H1 (cell line): ENCODE results near the gene SLC23A2. TPM values are rescaled to one million over a fixed set of nuclear protein-coding genes. Genes with fewer than 3 reads are reported as not detected.

Source experiments
- CTCF ChIA-PET: fragments of 300-600 bp; sonication (Branson Sonifier 250); formaldehyde crosslinking; loops from one replicate; lab custom pipeline; 2021; ENCODE audit not compliant: partially characterized antibody; lab: Charles Lee
- POLR2A ChIA-PET: fragments of 300-600 bp; sonication (Branson Sonifier 250); formaldehyde crosslinking; loops from one replicate; lab custom pipeline; 2021; ENCODE audit warnings: inconsistent platforms; ENCODE audit not compliant: partially characterized antibody; lab: Charles Lee
- DNase-seq, 2 experiments: peaks; one replicate each; pipeline versions ENCODE4 v3.0.0 to v3.0.0-alpha.2; 2010 to 2022; ENCODE audit warnings: low spot score in 2 of 2, low read depth in 1 of 2, mixed read lengths in 1 of 2
- FAIRE-seq: peaks from 2 replicates; lab custom pipeline; 2011; peaks lifted over from hg19 to GRCh38; lab: Jason Lieb, UNC
- H2AFZ ChIP-seq: 2 replicates; pipeline ENCODE4 v1.8.1; 2012; ENCODE audit warnings: low read length, inconsistent platforms
- H2AK5ac ChIP-seq: 2 replicates; pipeline ENCODE4 v1.6.1; 2013; ENCODE audit warnings: low read depth, low read length
- H2BK120ac ChIP-seq: replicated peaks from 2 replicates; pipeline ENCODE3; 2013; ENCODE audit warnings: low read depth, low read length, inconsistent platforms
- H2BK12ac ChIP-seq: 2 replicates; pipeline ENCODE4 v1.6.1; 2013; ENCODE audit warnings: low read depth, low read length
- H2BK15ac ChIP-seq: 2 replicates; pipeline ENCODE4 v1.6.1; 2013; ENCODE audit warnings: low read length
- H2BK20ac ChIP-seq: 2 replicates; pipeline ENCODE4 v1.6.1; 2013; ENCODE audit warnings: low read length
- H2BK5ac ChIP-seq: 2 replicates; pipeline ENCODE4 v1.6.1; 2013; ENCODE audit warnings: low read depth, low read length
- H3K14ac ChIP-seq: 2 replicates; pipeline ENCODE4 v1.6.1; 2013; ENCODE audit warnings: inconsistent platforms; ENCODE audit not compliant: insufficient read length
- H3K18ac ChIP-seq: 2 replicates; pipeline ENCODE4 v1.6.1; 2013; ENCODE audit warnings: low read length; ENCODE audit errors: extremely low read depth
- H3K23ac ChIP-seq: 2 replicates; pipeline ENCODE4 v1.6.1; 2013; ENCODE audit warnings: inconsistent platforms; ENCODE audit not compliant: insufficient read length
- H3K23me2 ChIP-seq: 2 replicates; pipeline ENCODE4 v1.6.1; 2013; ENCODE audit warnings: low read depth, low read length
- H3K27ac ChIP-seq: 2 replicates; pipeline ENCODE4 v1.6.1; 2011; ENCODE audit warnings: low read depth, low read length, inconsistent platforms
- H3K27me3 ChIP-seq, 4 experiments: replicated peaks in 1 of 4; 1 replicate in 1 of 4; 2 replicates in 3 of 4; pipeline versions ENCODE4 v1.6.1 to v1.8.1; 2011 to 2013; ENCODE audit warnings: low read length in 3 of 4, mild to moderate bottlenecking in 3 of 4, inconsistent platforms in 2 of 4, mixed read lengths in 2 of 4, moderate library complexity in 1 of 4; ENCODE audit not compliant: control insufficient read depth in 3 of 4, insufficient read depth in 3 of 4; ENCODE audit errors: extremely low read depth in 1 of 4
- H3K36me3 ChIP-seq, 4 experiments: 2 replicates each; pipeline versions ENCODE4 v1.6.1 to v1.8.1; 2011 to 2013; ENCODE audit warnings: mild to moderate bottlenecking in 4 of 4, low read length in 3 of 4, moderate library complexity in 2 of 4, control low read depth in 1 of 4, inconsistent platforms in 1 of 4; ENCODE audit not compliant: insufficient read depth in 4 of 4, control insufficient read depth in 2 of 4
- H3K4ac ChIP-seq: replicated peaks from 2 replicates; pipeline ENCODE3; 2013; ENCODE audit warnings: low read length, low read depth, mixed read lengths, inconsistent platforms; ENCODE audit not compliant: insufficient read length
- H3K4me1 ChIP-seq, 4 experiments: replicated peaks in 1 of 4; 1 replicate in 1 of 4; 2 replicates in 3 of 4; pipeline versions ENCODE4 v1.6.1 to v1.8.1; 2011 to 2013; ENCODE audit warnings: low read length in 3 of 4, inconsistent platforms in 2 of 4, mixed read lengths in 1 of 4; ENCODE audit not compliant: insufficient read depth in 4 of 4, control insufficient read depth in 3 of 4
- H3K4me2 ChIP-seq, 2 experiments: 2 replicates each; pipeline versions ENCODE4 v1.6.1 to v1.8.1; 2011 to 2013; ENCODE audit warnings: low read depth in 2 of 2, low read length in 2 of 2, control low read depth in 1 of 2, inconsistent platforms in 1 of 2, mild to moderate bottlenecking in 1 of 2; ENCODE audit not compliant: insufficient read depth in 1 of 2
- H3K4me3 ChIP-seq, 4 experiments: fragments of 200-600, 300-600 bp in 1 of 4; sonication (generic), shearing (Covaris generic), sonication (Bioruptor Twin) in 1 of 4; 2 replicates each; pipeline versions ENCODE4 v1.5.1 to v1.8.1; 2011 to 2016; ENCODE audit warnings: low read length in 4 of 4, low read depth in 3 of 4, control low read depth in 2 of 4, inconsistent platforms in 2 of 4, mild to moderate bottlenecking in 2 of 4, mixed read lengths in 1 of 4, moderate library complexity in 1 of 4; ENCODE audit not compliant: insufficient read depth in 2 of 4; ENCODE audit errors: extremely low read depth in 1 of 4
- H3K56ac ChIP-seq: replicated peaks from 2 replicates; pipeline ENCODE3; 2013; ENCODE audit warnings: low read depth, mild to moderate bottlenecking, mixed read lengths, low read length, inconsistent platforms; ENCODE audit not compliant: insufficient read length
- H3K79me1 ChIP-seq: 2 replicates; pipeline ENCODE4 v1.6.1; 2013; ENCODE audit warnings: low read depth, low read length, control low read depth
- H3K79me2 ChIP-seq, 2 experiments: 2 replicates each; pipeline versions ENCODE4 v1.6.1 to v1.8.1; 2012 to 2013; ENCODE audit warnings: low read length in 2 of 2, mild to moderate bottlenecking in 2 of 2, inconsistent platforms in 1 of 2; ENCODE audit not compliant: insufficient read depth in 2 of 2, control insufficient read depth in 1 of 2
- H3K9ac ChIP-seq, 4 experiments: replicated peaks in 1 of 4; 1 replicate in 1 of 4; 2 replicates in 3 of 4; pipeline versions ENCODE4 v1.6.1 to v1.8.1; 2011 to 2013; ENCODE audit warnings: low read depth in 3 of 4, low read length in 3 of 4, control low read depth in 2 of 4, mild to moderate bottlenecking in 2 of 4, moderate library complexity in 2 of 4, inconsistent platforms in 1 of 4; ENCODE audit errors: extremely low read depth in 1 of 4
- H3K9me3 ChIP-seq, 2 experiments: 2 replicates each; pipeline versions ENCODE4 v1.6.1 to v1.8.1; 2012 to 2013; ENCODE audit warnings: mild to moderate bottlenecking in 2 of 2, moderate library complexity in 2 of 2, control low read depth in 1 of 2, inconsistent platforms in 1 of 2, low read depth in 1 of 2, low read length in 1 of 2, mixed read lengths in 1 of 2; ENCODE audit not compliant: insufficient read depth in 2 of 2
- H4K20me1 ChIP-seq, 2 experiments: replicated peaks in 1 of 2; 2 replicates each; pipeline versions ENCODE3 to v1.8.1; 2011 to 2013; ENCODE audit warnings: inconsistent platforms in 2 of 2, low read length in 2 of 2, mild to moderate bottlenecking in 1 of 2; ENCODE audit not compliant: insufficient read depth in 2 of 2, control insufficient read depth in 1 of 2
- H4K5ac ChIP-seq: 2 replicates; pipeline ENCODE4 v1.6.1; 2013; ENCODE audit warnings: low read length, low read depth, mixed read lengths, inconsistent platforms; ENCODE audit not compliant: insufficient read length
- H4K8ac ChIP-seq: 2 replicates; pipeline ENCODE4 v1.8.0; 2013; ENCODE audit warnings: mild to moderate bottlenecking, moderate library complexity, low read length, inconsistent platforms; ENCODE audit not compliant: insufficient read depth; ENCODE audit errors: extremely low read depth
- H4K91ac ChIP-seq: replicated peaks from 2 replicates; pipeline ENCODE3; 2013; ENCODE audit warnings: low read length, mixed read lengths, inconsistent platforms; ENCODE audit not compliant: insufficient read length
- CBX5 ChIP-seq: fragments of 300-800, 300-1000 bp; sonication (generic); IDR thresholded peaks from 2 replicates; pipeline ENCODE4 v1.7.1; 2016; ENCODE audit warnings: antibody characterized with exemption, low read length, low read depth
- CREB1 ChIP-seq: IDR thresholded peaks from 2 replicates; pipeline ENCODE4 v1.6.1; 2012; ENCODE audit warnings: inconsistent platforms
- GTF2F1 ChIP-seq: IDR thresholded peaks from 2 replicates; pipeline ENCODE4 v1.6.1; 2012; ENCODE audit warnings: low read depth, low read length, improper control_type of control experiment, borderline replicate concordance
- KDM1A ChIP-seq: fragments of 200-600, 300-600 bp; sonication (generic); IDR thresholded peaks from 2 replicates; pipeline ENCODE4 v1.7.1; 2016; ENCODE audit warnings: mild to moderate bottlenecking, low read length, borderline replicate concordance
- POU5F1 ChIP-seq: IDR thresholded peaks from 2 replicates; pipeline ENCODE4 v1.6.1; 2011; ENCODE audit warnings: low read depth, mild to moderate bottlenecking, low read length, moderate library complexity
- SUZ12 ChIP-seq: fragments of 200-600 bp; sonication (generic); IDR thresholded peaks from 2 replicates; pipeline ENCODE4 v1.6.1; 2012; ENCODE audit warnings: mild to moderate bottlenecking, inconsistent platforms, low read length, moderate library complexity, mixed read lengths
- TCF12 ChIP-seq: IDR thresholded peaks from 2 replicates; pipeline ENCODE4 v1.6.1; 2011; ENCODE audit warnings: low read depth, mild to moderate bottlenecking, low read length
- WGBS, 2 experiments: shearing (Covaris generic) in 1 of 2; methylation state at CpG; one replicate each; pipeline versions ENCODE4 v1.1.6 to v1.1.7; 2013 to 2015; ENCODE audit warnings: low lambda C conversion rate in 2 of 2, mixed read lengths in 2 of 2, inconsistent platforms in 1 of 2, low coverage in 1 of 2, missing lambda C conversion rate in 1 of 2; ENCODE audit not compliant: insufficient replicate concordance in 2 of 2, insufficient coverage in 1 of 2, insufficient read length in 1 of 2; ENCODE audit errors: extremely low coverage in 1 of 2, missing lambda C conversion rate in 1 of 2; 5-methylcytosine and 5-hydroxymethylcytosine counted together
- polyA plus RNA-seq, 7 experiments: library from polyadenylated mRNA; depleted of rRNA in 3 of 7; stranded (reverse) in 5 of 7; unstranded in 2 of 7; fragments of >200 nt in 5 of 7; fragments of 200-250 nt in 2 of 7; gene quantifications; 1 replicate in 5 of 7; 2 replicates in 1 of 7; 4 replicates in 1 of 7; pipeline versions ENCODE4 v1.2.1 to v1.2.3, GENCODE V29; 2011 to 2013; ENCODE audit warnings: missing spikeins in 2 of 7, mixed read lengths in 2 of 7
- total RNA-seq: library from RNA; stranded (reverse); fragmentation: NEBNext Ultra II Directional; extraction: Animal tissue kit (Norgen Biotek cat#: 25700); gene quantifications from 2 replicates; pipeline ENCODE4 v1.2.1, GENCODE V29; 2021

SLC23A2 gene
- total and polyA plus RNA-seq, 2 of the 8 experiments (the other 6 are each of a cell fraction or from before 2014, with no cell fraction given): 17.0 to 18.6 TPM

GRCh38 chr20:4950437-4950836 is 50.9 kb downstream of the SLC23A2 start:
- no peak overlapping the region for H2AK5ac ChIP-seq
- H2BK20ac ChIP-seq: no peak overlapping the region
- 0 out of 4 replicates have a peak, but pooled peaks cover 0 to 2% of the 10 kb centered on the region in 2 experiments for H3K9me3 ChIP-seq
- H4K91ac ChIP-seq: no peak overlapping the region
- H3K27ac ChIP-seq: no peak overlapping the region
- no peak overlapping the region for H2AFZ ChIP-seq
- H4K8ac ChIP-seq: no peak overlapping the region
- no peak overlapping the region for H3K18ac ChIP-seq
- H2BK5ac ChIP-seq: no peak overlapping the region
- H3K4me2 ChIP-seq: no peak overlapping the region
- no peaks in the 10 kb centered on the region for H3K79me1 ChIP-seq
- FAIRE-seq: no peak
- H3K9ac ChIP-seq: no peak overlapping the region; a peak in 1 of 7 replicates
- DNase-seq: no peak
- H3K4me3 ChIP-seq: no peak overlapping the region
- H3K79me2 ChIP-seq: no peaks in the 10 kb centered on the region
- H3K4me1 ChIP-seq: peaks cover 3 to 11% (median 5%) of the 10 kb centered on the region in 4 experiments; a peak in 5 of 7 replicates
- H3K56ac ChIP-seq: no peak overlapping the region
- no peaks in the 10 kb centered on the region for H4K20me1 ChIP-seq
- H3K4ac ChIP-seq: no peak overlapping the region
- H2BK120ac ChIP-seq: no peak overlapping the region
- H3K14ac ChIP-seq: no peak overlapping the region
- CTCF ChIA-PET: interaction anchor here (0.7 to 2.0 kb wide), 17 partner anchors 8 to 240 kb away, joined by 3 to 9 read pairs (median 3); no protein-coding TSS in a partner anchor
- no peak overlapping the region for H2BK12ac ChIP-seq
- no peak overlapping the region for H2BK15ac ChIP-seq
- H3K23ac ChIP-seq: no peak overlapping the region
- no peaks in the 10 kb centered on the region for H3K23me2 ChIP-seq
- H3K27me3 ChIP-seq: no peaks in the 10 kb centered on the region
- H4K5ac ChIP-seq: no peak overlapping the region
- no peaks in the 10 kb centered on the region for H3K36me3 ChIP-seq
- TF ChIP-seq POU5F1: no peak
- TF ChIP-seq SUZ12: no peak
- TF ChIP-seq KDM1A: no peak
- TF ChIP-seq GTF2F1: no peak
- no peak for TF ChIP-seq CREB1
- no peak for TF ChIP-seq CBX5
- TF ChIP-seq TCF12: no peak
- POLR2A ChIA-PET: no interaction called here
- WGBS, 2 experiments: 70% methylated on average over 3 of the region's 3 CpGs; no CpG with 5 or more reads in 1 of the 2 experiments
